ENCODE results near the gene UBE2QL1. TPM values are rescaled to one million over a fixed set of nuclear protein-coding genes. Genes with fewer than 3 reads are reported as not detected.

The UBE2QL1 gene, protein sequence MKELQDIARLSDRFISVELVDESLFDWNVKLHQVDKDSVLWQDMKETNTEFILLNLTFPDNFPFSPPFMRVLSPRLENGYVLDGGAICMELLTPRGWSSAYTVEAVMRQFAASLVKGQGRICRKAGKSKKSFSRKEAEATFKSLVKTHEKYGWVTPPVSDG
- not detected for total RNA-seq

DNA sequence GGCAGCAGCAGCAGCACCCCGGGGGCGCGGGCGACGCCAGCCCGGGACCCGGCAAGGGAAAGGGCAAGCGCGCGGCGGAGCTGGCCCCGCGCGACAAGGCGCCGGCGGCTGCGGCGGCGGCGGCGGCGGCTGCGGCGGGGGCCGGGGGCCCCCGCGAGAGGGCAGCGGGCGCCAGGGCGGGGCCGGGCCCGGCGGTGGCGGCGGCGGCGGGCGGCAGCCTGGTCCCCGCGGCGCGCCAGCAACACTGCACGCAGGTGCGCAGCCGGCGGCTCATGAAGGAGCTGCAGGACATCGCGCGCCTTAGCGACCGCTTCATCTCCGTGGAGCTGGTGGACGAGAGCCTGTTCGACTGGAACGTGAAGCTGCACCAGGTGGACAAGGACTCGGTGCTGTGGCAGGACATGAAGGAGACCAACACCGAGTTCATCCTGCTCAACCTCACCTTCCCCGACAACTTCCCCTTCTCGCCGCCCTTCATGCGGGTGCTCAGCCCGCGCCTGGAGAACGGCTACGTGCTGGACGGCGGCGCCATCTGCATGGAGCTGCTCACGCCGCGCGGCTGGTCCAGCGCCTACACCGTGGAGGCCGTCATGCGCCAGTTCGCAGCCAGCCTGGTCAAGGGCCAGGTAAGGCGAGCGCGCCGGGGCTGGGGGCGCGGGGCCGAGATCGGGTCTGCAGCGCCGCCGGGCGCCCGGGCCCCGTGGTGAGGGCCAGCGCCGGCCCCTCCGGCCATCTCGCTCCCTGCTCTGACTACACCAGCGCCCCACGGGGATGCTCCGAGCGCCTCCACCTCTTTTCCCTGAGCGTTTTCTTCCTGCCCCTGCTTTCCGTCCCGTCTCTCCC, at the start of gene UBE2QL1:
Gene UBE2QL1 (plus strand): TSS at position 238 of the 843 bp plus-strand sequence. CDS start 35 bp downstream, at position 273.
- Histone ChIP-seq H3K9me3 (ENCODE audit: low read depth, low read length) (no peaks in the 10 kb centered on the region), H3K27me3 (ENCODE audit: insufficient read depth, low read length) (peaks cover 51% of the 10 kb centered on the region), H3K4me1 (ENCODE audit: insufficient read depth, low read length) (peaks cover 6% of the 10 kb centered on the region), H3K4me3 (ENCODE audit: low read length) (no peak within 1 kb of the TSS)

DNA sequence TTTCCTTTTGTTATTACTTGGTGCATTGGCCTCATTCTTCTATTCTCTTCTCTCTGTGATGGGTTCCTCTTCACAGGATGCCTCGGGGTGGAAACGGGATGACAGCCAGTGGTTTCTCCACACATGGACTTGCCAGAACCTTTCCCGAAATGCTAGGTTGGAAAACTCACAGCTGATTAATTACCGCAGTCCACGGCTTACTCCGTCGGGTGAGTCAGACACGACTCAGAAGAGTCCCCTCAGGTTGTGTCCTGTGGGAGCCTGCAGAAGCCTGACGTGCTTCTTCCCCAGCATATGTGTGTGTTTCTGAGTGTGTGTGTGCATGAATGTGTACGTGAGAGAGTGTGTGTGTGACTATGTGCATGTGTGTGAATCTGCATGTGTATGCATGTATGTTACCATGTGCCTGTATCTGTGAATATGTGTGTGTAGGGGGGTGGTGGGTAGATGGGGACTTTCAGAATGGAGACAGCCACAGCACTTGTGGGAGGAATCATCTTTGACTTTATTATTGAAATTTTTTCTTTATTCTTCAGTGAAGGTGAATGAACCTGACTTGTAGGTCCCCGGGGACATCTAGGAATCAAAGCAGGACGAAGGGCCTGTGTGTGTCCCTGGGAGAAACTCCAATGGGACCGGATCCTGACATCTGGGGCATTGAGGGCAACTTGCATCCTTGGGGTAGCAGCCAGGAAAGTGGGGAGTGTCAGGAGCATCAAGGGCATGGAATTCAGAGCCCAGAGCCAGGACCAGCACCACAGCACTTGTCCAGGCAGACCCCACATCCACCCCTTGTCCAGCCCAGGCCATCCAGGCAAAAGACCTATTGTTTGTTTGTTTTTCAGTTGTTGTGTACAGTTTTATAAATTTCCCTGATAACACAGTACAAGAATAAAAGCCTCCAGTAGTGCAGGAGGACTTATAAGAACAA, 48.4 kb upstream of the UBE2QL1 start:
- H3K9me3 ChIP-seq (ENCODE audit: low read depth, low read length) = no peaks in the 10 kb centered on the region
- no peaks in the 10 kb centered on the region for H3K27me3 ChIP-seq (ENCODE audit: insufficient read depth, low read length)
- H3K4me3 ChIP-seq (ENCODE audit: low read length) = no peak overlapping the region
- no peaks in the 10 kb centered on the region for H3K4me1 ChIP-seq (ENCODE audit: insufficient read depth, low read length)

DNA sequence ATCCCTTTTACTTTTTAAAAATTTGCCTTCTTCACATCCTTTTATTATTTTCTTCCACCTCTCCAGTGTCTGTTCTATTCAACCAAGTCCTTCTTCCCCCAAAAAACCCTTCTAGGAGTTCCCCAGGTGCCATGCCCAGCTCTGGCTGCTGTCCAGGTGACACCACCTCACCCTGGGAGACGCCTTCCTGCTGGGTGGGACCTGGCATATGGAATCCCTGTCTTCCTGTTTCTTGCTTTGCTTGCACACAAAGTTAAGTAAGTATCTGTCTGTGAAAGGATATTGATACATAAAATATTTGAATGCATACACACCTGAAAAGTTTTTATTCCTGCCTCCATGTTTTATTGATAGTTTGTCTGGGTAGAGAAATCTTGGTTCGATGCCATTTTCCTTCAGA, 47.2 kb upstream of the UBE2QL1 start:
- Histone ChIP-seq H3K27me3 (ENCODE audit: insufficient read depth, low read length) (no peaks in the 10 kb centered on the region), H3K4me3 (ENCODE audit: low read length) (no peak overlapping the region), H3K4me1 (ENCODE audit: insufficient read depth, low read length) (no peaks in the 10 kb centered on the region), H3K9me3 (ENCODE audit: low read depth, low read length) (no peaks in the 10 kb centered on the region)

DNA sequence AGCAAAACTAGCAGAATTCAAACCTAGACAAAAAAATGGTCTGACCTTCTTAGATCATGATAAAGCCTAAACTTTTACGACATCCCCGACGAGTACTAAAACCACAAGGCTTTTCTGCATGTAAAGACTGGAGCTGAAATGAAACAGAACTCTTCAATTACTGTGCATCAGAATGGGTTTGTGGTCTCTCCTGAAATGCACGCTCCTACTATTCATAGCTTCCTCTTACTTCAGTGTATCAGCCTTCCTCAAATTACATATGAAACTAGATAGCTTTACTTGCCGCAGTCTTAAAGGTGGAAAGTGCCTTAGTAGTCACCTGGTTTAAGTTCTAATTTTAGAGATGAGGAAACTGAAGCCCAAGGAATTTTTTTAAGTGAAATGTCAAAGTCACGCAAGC, 45.7 kb upstream of the UBE2QL1 start:
- no peaks in the 10 kb centered on the region for H3K27me3 ChIP-seq (ENCODE audit: insufficient read depth, low read length)
- H3K4me3 ChIP-seq (ENCODE audit: low read length) = no peak overlapping the region
- no peaks in the 10 kb centered on the region for H3K9me3 ChIP-seq (ENCODE audit: low read depth, low read length)
- H3K4me1 ChIP-seq (ENCODE audit: insufficient read depth, low read length) = no peaks in the 10 kb centered on the region

DNA sequence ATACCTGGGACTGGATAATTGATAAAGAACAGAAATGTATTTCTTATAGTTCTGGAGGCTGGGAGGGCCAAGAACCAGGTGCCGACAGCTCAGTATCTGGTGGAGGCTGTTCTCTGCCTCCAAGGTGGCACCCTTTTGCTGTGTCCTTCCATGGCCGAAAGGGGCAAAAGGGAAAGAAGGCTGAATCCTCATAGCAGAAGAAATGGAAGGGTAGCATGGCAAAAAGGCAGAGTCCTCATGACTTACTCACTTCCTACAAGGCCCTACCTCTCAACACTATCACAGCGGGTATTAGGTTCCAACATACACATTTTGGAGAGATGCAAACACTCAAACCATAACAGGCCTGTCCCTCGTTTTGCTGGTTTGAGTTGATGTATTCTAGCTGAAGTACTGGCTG, 45.2 kb upstream of the UBE2QL1 start:
- no peaks in the 10 kb centered on the region for H3K4me1 ChIP-seq (ENCODE audit: insufficient read depth, low read length)
- H3K9me3 ChIP-seq (ENCODE audit: low read depth, low read length) = no peaks in the 10 kb centered on the region
- no peak overlapping the region for H3K4me3 ChIP-seq (ENCODE audit: low read length)
- H3K27me3 ChIP-seq (ENCODE audit: insufficient read depth, low read length) = no peaks in the 10 kb centered on the region

DNA sequence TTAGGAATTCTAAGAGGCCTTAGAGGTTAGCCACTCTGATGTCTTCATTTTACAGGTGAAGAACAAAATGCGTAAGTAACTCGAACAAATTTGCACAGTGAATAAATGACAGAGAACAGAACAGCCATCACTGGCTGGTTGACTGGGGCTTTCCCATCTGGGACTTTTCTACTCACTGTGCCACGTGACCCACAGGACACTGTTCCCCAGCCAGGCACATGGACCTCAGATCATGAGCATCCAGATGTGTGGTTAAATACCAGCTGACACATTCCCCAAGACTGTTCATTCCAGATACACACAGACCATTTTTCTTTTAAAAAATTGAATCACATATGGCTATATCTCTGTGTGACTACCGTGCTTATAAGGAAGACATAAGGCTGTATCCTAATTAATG, 44.5 kb upstream of the UBE2QL1 start:
- H3K27me3 ChIP-seq (ENCODE audit: insufficient read depth, low read length) = no peaks in the 10 kb centered on the region

DNA sequence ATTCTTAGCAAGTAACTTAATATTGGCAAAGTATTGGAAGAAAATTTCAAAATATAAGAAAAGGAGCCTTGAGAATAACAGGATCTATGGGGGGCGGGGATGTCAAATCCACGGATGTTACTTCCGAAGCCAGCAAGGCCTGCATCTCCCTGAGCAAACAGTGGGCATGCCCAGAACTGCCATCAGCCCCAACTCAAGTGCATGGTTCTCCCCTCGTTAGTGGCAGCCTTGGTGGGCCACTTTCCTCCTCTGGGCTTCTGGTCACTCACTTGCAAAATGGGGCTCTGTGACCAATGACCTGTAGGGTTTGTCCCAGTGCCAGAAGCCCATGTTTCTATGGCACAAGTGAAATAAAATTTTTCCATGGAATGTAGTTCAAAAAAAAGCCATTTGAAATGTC, 43.1 kb upstream of the UBE2QL1 start:
- H3K9me3 ChIP-seq (ENCODE audit: low read depth, low read length) = no peaks in the 10 kb centered on the region
- no peak overlapping the region for H3K4me3 ChIP-seq (ENCODE audit: low read length)
- H3K4me1 ChIP-seq (ENCODE audit: insufficient read depth, low read length) = no peaks in the 10 kb centered on the region
- no peaks in the 10 kb centered on the region for H3K27me3 ChIP-seq (ENCODE audit: insufficient read depth, low read length)

More for the DNA sequence above, 44.5 kb upstream of the UBE2QL1 start:
- no peak overlapping the region for H3K4me3 ChIP-seq (ENCODE audit: low read length)
- H3K9me3 ChIP-seq (ENCODE audit: low read depth, low read length) = no peaks in the 10 kb centered on the region
- H3K4me1 ChIP-seq (ENCODE audit: insufficient read depth, low read length) = no peaks in the 10 kb centered on the region

DNA sequence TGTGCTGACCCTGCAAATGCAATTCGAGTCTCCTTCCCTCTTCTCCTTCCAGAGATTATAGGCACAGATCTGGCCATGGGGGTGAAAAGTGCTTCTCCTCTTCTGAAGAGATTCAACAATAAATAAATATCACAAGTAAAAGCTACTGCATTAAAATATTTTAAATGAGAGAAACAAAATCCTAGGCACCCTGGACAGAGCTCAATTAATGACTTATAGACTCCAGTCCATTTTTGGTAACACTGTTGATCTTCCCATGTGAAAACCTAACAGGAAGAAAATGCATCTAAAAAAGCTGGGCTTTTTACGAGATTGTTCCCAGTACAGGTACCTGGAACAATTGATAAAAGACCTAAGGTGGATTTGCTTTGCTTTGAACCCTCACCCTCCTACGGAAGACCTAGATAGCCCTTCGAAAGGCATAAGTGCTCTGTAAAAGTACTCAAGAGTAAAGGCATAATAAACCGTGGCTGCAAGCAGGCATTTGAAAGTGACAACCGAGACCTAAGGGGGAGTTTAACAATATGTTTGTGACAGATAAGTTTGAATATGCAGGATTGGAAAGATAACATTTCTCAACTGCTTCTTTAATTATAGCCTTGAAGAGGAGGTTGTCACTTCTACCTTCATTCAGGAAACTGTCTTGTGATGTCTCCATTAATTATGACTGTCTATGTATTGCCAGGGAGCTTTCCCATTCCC, 41.0 kb upstream of the UBE2QL1 start:
- no peaks in the 10 kb centered on the region for H3K9me3 ChIP-seq (ENCODE audit: low read depth, low read length)

DNA sequence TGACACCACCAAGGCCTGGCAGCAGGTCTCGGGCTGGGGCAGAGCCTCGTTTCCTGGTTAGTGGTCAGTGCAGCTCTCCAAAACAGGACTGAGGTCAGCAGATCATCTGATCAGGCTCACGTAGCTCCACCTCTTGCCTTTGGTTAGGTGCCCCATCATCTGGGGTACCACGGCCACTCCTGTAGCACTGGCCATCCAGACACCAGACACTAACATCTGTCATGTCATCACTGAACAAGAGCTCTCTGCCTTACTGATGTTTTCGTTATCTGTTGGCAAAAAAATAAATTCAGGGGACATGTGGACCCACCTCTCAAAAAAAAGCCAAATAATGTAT, 40.4 kb upstream of the UBE2QL1 start:
- Histone ChIP-seq H3K9me3 (ENCODE audit: low read depth, low read length) (no peaks in the 10 kb centered on the region), H3K27me3 (ENCODE audit: insufficient read depth, low read length) (no peaks in the 10 kb centered on the region), H3K4me3 (ENCODE audit: low read length) (no peak overlapping the region), H3K4me1 (ENCODE audit: insufficient read depth, low read length) (no peaks in the 10 kb centered on the region)

More for the DNA sequence above, 41.0 kb upstream of the UBE2QL1 start:
- Histone ChIP-seq H3K27me3 (ENCODE audit: insufficient read depth, low read length) (no peaks in the 10 kb centered on the region), H3K4me1 (ENCODE audit: insufficient read depth, low read length) (no peaks in the 10 kb centered on the region), H3K4me3 (ENCODE audit: low read length) (no peak overlapping the region)

DNA sequence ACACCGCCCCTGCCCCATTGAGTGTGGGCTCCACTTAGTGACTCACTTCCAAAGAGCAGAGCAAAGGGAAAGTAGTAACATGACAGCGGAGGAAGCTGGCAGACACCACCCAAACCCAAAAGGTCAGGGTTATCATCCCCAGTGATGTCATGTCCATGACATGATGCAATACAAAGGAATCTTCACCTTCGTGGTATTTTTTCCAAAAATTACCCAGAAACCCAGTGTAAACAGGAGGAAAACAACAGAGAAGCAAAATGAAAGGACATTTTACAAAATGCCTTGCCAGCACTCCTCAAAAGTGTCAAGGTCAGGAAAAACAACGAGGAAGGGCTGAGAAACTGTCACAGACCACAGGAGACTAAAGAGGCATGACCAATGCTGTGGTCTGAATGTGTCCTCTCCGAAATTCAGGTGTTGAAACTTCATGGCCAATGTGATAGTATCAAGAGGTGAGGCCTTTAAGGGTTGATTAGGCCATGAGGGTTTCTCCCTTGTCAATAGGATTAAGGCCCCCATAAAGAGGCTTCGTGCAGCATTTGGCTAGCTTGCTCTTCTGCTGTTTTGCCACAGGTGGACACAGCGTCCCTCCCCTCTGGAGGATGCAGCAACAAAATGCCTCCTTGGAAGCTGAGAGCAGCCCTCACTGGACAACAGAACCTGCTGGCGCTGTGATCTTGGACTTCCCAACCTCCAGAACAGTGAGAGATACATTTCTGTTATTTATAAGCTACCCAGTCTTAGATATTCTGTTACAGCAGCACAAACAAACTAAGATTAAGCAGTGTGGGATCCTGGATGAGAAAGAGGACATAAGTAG, 39.8 kb upstream of the UBE2QL1 start:
- Histone ChIP-seq H3K27me3 (ENCODE audit: insufficient read depth, low read length) (no peaks in the 10 kb centered on the region), H3K9me3 (ENCODE audit: low read depth, low read length) (no peaks in the 10 kb centered on the region), H3K4me3 (ENCODE audit: low read length) (no peak overlapping the region), H3K4me1 (ENCODE audit: insufficient read depth, low read length) (no peaks in the 10 kb centered on the region)

DNA sequence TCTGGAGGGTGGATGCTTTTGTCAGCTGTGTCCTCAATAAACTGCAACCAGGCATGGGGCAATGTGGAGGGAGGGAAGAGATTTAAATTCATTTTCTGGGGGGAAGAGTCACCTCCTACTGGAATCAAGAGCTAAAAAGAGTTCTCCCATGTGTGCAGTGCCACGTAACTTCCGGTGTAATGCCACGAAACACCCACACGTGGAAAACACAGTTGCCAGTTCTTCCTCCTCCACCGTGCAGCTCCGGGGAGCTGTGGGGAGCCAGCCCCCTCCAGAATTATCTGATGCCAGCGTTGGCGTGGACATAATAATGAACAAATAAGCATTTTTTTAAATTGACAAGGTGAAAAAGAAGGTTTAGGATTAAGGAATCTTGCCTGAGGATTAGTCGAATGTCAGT, 38.2 kb upstream of the UBE2QL1 start:
- H3K4me3 ChIP-seq (ENCODE audit: low read length) = no peak overlapping the region
- no peaks in the 10 kb centered on the region for H3K4me1 ChIP-seq (ENCODE audit: insufficient read depth, low read length)
- no peaks in the 10 kb centered on the region for H3K27me3 ChIP-seq (ENCODE audit: insufficient read depth, low read length)
- H3K9me3 ChIP-seq (ENCODE audit: low read depth, low read length) = no peaks in the 10 kb centered on the region

DNA sequence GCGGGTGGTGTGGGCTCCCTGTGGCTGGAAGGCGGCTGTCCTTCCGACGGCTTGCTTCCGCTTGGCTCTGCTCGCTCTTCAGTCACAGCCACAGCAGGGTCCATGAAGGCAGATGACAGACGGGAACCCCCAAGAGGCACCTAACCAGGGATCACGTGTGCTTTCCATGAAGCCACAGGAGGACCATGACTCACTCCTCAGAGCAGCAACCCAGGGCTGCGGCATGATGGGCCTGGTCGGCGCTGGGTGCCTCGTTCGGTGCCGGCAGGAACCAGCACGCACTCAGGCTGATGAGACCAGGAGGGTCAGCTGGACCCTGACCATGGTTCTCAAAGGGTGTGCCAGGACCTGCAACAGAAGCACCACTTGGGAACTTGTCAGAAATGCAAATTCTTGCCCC, 37.5 kb upstream of the UBE2QL1 start:
- H3K4me1 ChIP-seq (ENCODE audit: insufficient read depth, low read length) = no peaks in the 10 kb centered on the region
- no peak overlapping the region for H3K4me3 ChIP-seq (ENCODE audit: low read length)
- H3K27me3 ChIP-seq (ENCODE audit: insufficient read depth, low read length) = no peaks in the 10 kb centered on the region
- H3K9me3 ChIP-seq (ENCODE audit: low read depth, low read length) = no peaks in the 10 kb centered on the region

DNA sequence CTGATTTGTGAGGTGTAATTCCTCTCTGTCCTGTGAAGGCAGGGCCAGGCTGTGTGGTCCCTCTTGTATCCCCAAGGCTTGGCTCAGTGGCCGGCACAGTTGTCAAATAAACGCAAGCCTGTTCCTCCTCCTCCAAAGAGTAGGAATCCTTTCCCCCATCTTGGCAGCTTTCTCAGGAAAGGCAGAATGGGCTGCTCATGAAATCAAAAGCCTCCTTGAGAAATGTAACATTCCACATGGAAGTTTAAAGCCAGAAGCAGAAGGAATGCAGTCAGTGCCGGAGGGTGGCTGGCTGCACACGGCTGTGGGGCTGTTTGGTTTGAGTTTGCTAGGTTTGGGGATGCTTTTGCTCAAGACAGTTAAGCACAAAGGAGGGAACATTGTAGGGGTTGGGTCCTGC, 35.8 kb upstream of the UBE2QL1 start:
- no peak overlapping the region for H3K4me3 ChIP-seq (ENCODE audit: low read length)
- no peaks in the 10 kb centered on the region for H3K4me1 ChIP-seq (ENCODE audit: insufficient read depth, low read length)
- no peaks in the 10 kb centered on the region for H3K9me3 ChIP-seq (ENCODE audit: low read depth, low read length)
- H3K27me3 ChIP-seq (ENCODE audit: insufficient read depth, low read length) = no peaks in the 10 kb centered on the region

DNA sequence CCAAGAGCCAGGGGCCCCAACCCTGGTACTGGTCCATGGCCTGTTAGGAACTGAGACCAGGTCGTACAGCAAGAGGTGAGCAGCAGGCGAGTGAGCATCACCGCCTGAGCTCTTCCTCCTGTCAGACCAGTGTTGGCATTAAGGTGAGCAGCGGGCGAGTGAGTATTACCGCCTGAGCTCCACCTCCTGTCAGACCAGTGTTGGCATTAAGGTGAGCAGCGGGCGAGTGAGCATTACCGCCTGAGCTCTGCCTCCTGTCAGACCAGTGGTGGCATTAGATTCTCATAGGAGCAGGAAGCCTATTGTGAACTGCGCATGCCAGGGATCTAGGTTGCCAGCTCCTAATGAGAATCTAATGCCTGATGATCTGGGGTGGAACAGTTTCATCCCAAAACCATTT, 31.0 kb upstream of the UBE2QL1 start:
- H3K4me3 ChIP-seq (ENCODE audit: low read length) = no peak overlapping the region
- no peaks in the 10 kb centered on the region for H3K4me1 ChIP-seq (ENCODE audit: insufficient read depth, low read length)
- H3K27me3 ChIP-seq (ENCODE audit: insufficient read depth, low read length) = no peaks in the 10 kb centered on the region
- no peaks in the 10 kb centered on the region for H3K9me3 ChIP-seq (ENCODE audit: low read depth, low read length)
